HepG2 (cell line): ENCODE results near the gene SIT1. TPM values are rescaled to one million over a fixed set of nuclear protein-coding genes. Genes with fewer than 3 reads are reported as not detected.
A peak's percentile ranks its signal among the peaks of the same experiment; 100 is the strongest.

Experiments
- GABPB1 ChIP-seq: IDR thresholded peaks from 2 replicates; pipeline ENCODE4 v1.6.1; 2016; ENCODE audit warnings: mild to moderate bottlenecking, missing genetic modification reagents, moderate library complexity, missing compliant biosample characterization
- ISX ChIP-seq: sonication (generic); formaldehyde crosslinking; conservative IDR thresholded peaks from 2 replicates; pipeline ENCODE4 v1.5.0; 2020; ENCODE audit warnings: missing genetic modification reagents
- NCOR1 ChIP-seq: fragments of 200-600 bp; sonication (generic); IDR thresholded peaks from 2 replicates; pipeline ENCODE4 v1.7.0; 2017; ENCODE audit warnings: antibody characterized with exemption, low read length, borderline replicate concordance
- NR2F2 ChIP-seq: IDR thresholded peaks from 2 replicates; pipeline ENCODE4 v1.6.1; 2012; ENCODE audit warnings: low read depth, inconsistent platforms, borderline replicate concordance
- RFX3 ChIP-seq: IDR thresholded peaks from 2 replicates; pipeline ENCODE4 v1.6.1; 2016; ENCODE audit warnings: missing biosample characterization, missing genetic modification reagents
- SAP130 ChIP-seq: IDR thresholded peaks from 2 replicates; pipeline ENCODE4 v1.6.1; 2016; ENCODE audit warnings: low read depth
- SIX4 ChIP-seq: sonication (generic); formaldehyde crosslinking; IDR thresholded peaks from 2 replicates; pipeline ENCODE4 v1.4.0; 2020; ENCODE audit warnings: missing genetic modification reagents
- SNAPC2 ChIP-seq: sonication (generic); formaldehyde crosslinking; IDR thresholded peaks from 2 replicates; pipeline ENCODE4 v1.8.1; 2022; ENCODE audit warnings: mild to moderate bottlenecking, missing genetic modification reagents
- ZFAT ChIP-seq: sonication (generic); formaldehyde crosslinking; conservative IDR thresholded peaks from 2 replicates; pipeline ENCODE4 v1.8.1; 2023; ENCODE audit warnings: missing genetic modification reagents, inconsistent platforms
- ZNF143 ChIP-seq: sonication (generic); formaldehyde crosslinking; IDR thresholded peaks from 2 replicates; pipeline ENCODE4 v1.4.0; 2020; ENCODE audit warnings: missing genetic modification reagents
- ZNF251 ChIP-seq: sonication (generic); formaldehyde crosslinking; IDR thresholded peaks from 2 replicates; pipeline ENCODE4 v1.9.0; 2021; ENCODE audit warnings: mild to moderate bottlenecking, missing genetic modification reagents
- ZNF329 ChIP-seq: sonication (generic); formaldehyde crosslinking; IDR thresholded peaks from 2 replicates; pipeline ENCODE4 v1.9.0; 2021; ENCODE audit warnings: low read depth, mild to moderate bottlenecking, missing genetic modification reagents
- polyA plus RNA-seq, 8 experiments: library from polyadenylated mRNA; depleted of rRNA in 3 of 8; stranded (reverse) in 7 of 8; unstranded in 1 of 8; fragments of >200 nt; fragmentation: Illumina TruSeq in 4 of 8; extraction: Trizol in 4 of 8; gene quantifications; 2 replicates each; pipeline versions ENCODE4 v1.2.1 to v1.2.3, GENCODE V29; 2011 to 2016; ENCODE audit warnings: low read depth in 4 of 8, missing spikeins in 1 of 8, mixed read lengths in 1 of 8; ENCODE audit not compliant: insufficient read depth in 1 of 8
- total RNA-seq, 5 experiments: library from RNA; depleted of rRNA; stranded (reverse); fragments of >200 nt; fragmentation: Illumina TruSeq; extraction: Trizol; gene quantifications; 2 replicates each; pipeline ENCODE4 v1.2.3, GENCODE V29; 2016; ENCODE audit warnings: low read depth in 1 of 5
- TF ChIP-seq, protein P1 (sequence below): IDR thresholded peaks from 2 replicates; pipeline ENCODE4 v1.6.1; 2016
- TF ChIP-seq, protein P2 (sequence below): sonication (generic); formaldehyde crosslinking; IDR thresholded peaks from 2 replicates; pipeline ENCODE4 v1.9.0; 2021; ENCODE audit warnings: missing genetic modification reagents, borderline replicate concordance
- TF ChIP-seq, protein P3 (sequence below): sonication (generic); formaldehyde crosslinking; IDR thresholded peaks from 2 replicates; pipeline ENCODE4 v1.4.0; 2020; ENCODE audit warnings: low read depth, mild to moderate bottlenecking, missing genetic modification reagents
- TF ChIP-seq, protein P4 (sequence below): sonication (generic); formaldehyde crosslinking; IDR thresholded peaks from 2 replicates; pipeline ENCODE4 v1.5.0; 2020; ENCODE audit warnings: missing genetic modification reagents
- TF ChIP-seq, protein P5 (sequence below): IDR thresholded peaks from 2 replicates; pipeline ENCODE4 v1.6.1; 2016; ENCODE audit warnings: low read depth, missing genetic modification reagents, missing compliant biosample characterization

SIT1 gene
- total and polyA plus RNA-seq, 2 of the 13 experiments (the other 11 are each of a cell fraction or from before 2014, with no cell fraction given), result 0.09 to 6.7 TPM

DNA sequence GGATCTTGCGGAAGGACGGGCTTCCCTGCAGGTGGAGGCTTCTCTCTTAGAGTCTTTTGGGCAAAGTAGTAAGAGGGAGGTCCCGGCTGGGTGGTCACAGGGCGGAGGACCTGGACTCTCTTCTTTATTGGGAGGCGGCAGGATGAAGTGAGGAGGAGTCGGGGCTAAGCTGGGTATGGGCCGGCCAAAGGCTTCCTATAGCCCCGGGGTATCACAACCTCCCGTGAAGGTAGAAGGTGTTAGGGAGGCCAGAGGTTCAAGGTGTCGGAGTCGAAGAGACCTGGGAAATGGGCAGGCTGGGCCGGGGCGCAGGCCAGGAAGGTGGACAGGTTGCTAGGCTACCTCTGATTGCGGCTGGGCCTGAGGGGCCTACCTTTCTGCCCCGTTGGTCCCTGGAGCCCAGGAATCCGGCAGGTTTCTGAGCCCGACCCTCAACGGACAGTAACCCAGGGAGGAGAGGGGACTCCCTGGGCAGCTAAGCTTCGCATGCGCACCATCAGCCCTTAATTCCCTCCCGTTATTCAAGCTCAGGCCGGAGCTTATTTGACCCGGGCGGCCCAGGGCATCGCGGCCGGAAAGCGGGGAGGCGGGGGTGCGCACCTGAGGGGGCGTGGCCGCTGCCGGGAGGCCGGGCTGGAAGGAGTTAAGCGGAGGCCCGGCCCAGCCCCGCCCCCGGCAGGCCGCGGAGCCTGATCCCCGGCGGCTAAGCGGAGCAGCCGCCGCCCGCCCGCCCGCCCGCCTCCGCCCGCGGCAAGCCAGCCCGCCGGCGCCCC lies 46.0 kb downstream of the SIT1 start, which contains the start of gene TESK1 (continued):
- TF ChIP-seq NR2F2 (no peak), ZFAT (CRISPR knock-in tag) (no peak), ZNF143 (CRISPR knock-in tag) (0 out of 2 replicates have a peak, but pooled peaks have one; percentile 16), GABPB1 (CRISPR knock-in tag) (peak; percentile 80), RFX3 (no peak), NCOR1 (0 out of 2 replicates have a peak, but pooled peaks have one; percentile 24), SAP130 (CRISPR knock-in tag) (peak; percentile 78), ISX (CRISPR knock-in tag) (0 out of 2 replicates have a peak, but pooled peaks have one; percentile 60), SNAPC2 (CRISPR knock-in tag) (no peak; the same call in 1 of the 2 replicates), SIX4 (CRISPR knock-in tag) (no peak), ZNF251 (no peak), ZNF329 (CRISPR knock-in tag) (0 out of 2 replicates have a peak, but pooled peaks have one; percentile 7)
- TF ChIP-seq, protein P1, sequence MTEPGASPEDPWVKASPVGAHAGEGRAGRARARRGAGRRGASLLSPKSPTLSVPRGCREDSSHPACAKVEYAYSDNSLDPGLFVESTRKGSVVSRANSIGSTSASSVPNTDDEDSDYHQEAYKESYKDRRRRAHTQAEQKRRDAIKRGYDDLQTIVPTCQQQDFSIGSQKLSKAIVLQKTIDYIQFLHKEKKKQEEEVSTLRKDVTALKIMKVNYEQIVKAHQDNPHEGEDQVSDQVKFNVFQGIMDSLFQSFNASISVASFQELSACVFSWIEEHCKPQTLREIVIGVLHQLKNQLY (CRISPR knock-in tag), result no peak
- TF ChIP-seq, protein P2, sequence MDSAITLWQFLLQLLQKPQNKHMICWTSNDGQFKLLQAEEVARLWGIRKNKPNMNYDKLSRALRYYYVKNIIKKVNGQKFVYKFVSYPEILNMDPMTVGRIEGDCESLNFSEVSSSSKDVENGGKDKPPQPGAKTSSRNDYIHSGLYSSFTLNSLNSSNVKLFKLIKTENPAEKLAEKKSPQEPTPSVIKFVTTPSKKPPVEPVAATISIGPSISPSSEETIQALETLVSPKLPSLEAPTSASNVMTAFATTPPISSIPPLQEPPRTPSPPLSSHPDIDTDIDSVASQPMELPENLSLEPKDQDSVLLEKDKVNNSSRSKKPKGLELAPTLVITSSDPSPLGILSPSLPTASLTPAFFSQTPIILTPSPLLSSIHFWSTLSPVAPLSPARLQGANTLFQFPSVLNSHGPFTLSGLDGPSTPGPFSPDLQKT (CRISPR knock-in tag), result no peak
- TF ChIP-seq, protein P3, sequence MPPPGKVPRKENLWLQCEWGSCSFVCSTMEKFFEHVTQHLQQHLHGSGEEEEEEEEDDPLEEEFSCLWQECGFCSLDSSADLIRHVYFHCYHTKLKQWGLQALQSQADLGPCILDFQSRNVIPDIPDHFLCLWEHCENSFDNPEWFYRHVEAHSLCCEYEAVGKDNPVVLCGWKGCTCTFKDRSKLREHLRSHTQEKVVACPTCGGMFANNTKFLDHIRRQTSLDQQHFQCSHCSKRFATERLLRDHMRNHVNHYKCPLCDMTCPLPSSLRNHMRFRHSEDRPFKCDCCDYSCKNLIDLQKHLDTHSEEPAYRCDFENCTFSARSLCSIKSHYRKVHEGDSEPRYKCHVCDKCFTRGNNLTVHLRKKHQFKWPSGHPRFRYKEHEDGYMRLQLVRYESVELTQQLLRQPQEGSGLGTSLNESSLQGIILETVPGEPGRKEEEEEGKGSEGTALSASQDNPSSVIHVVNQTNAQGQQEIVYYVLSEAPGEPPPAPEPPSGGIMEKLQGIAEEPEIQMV (CRISPR knock-in tag), result no peak
- TF ChIP-seq, protein P4, sequence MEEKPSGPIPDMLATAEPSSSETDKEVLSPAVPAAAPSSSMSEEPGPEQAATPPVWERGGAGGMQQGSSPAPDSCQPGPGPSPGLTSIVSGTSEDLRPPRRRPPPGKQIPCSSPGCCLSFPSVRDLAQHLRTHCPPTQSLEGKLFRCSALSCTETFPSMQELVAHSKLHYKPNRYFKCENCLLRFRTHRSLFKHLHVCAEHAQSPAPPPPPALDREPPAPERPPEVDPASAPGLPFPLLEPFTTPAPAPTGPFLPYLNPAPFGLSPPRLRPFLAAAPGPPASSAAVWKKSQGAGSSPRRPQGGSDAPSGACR (CRISPR knock-in tag), result no peak
- TF ChIP-seq, protein P5, sequence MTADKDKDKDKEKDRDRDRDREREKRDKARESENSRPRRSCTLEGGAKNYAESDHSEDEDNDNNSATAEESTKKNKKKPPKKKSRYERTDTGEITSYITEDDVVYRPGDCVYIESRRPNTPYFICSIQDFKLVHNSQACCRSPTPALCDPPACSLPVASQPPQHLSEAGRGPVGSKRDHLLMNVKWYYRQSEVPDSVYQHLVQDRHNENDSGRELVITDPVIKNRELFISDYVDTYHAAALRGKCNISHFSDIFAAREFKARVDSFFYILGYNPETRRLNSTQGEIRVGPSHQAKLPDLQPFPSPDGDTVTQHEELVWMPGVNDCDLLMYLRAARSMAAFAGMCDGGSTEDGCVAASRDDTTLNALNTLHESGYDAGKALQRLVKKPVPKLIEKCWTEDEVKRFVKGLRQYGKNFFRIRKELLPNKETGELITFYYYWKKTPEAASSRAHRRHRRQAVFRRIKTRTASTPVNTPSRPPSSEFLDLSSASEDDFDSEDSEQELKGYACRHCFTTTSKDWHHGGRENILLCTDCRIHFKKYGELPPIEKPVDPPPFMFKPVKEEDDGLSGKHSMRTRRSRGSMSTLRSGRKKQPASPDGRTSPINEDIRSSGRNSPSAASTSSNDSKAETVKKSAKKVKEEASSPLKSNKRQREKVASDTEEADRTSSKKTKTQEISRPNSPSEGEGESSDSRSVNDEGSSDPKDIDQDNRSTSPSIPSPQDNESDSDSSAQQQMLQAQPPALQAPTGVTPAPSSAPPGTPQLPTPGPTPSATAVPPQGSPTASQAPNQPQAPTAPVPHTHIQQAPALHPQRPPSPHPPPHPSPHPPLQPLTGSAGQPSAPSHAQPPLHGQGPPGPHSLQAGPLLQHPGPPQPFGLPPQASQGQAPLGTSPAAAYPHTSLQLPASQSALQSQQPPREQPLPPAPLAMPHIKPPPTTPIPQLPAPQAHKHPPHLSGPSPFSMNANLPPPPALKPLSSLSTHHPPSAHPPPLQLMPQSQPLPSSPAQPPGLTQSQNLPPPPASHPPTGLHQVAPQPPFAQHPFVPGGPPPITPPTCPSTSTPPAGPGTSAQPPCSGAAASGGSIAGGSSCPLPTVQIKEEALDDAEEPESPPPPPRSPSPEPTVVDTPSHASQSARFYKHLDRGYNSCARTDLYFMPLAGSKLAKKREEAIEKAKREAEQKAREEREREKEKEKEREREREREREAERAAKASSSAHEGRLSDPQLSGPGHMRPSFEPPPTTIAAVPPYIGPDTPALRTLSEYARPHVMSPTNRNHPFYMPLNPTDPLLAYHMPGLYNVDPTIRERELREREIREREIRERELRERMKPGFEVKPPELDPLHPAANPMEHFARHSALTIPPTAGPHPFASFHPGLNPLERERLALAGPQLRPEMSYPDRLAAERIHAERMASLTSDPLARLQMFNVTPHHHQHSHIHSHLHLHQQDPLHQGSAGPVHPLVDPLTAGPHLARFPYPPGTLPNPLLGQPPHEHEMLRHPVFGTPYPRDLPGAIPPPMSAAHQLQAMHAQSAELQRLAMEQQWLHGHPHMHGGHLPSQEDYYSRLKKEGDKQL (CRISPR knock-in tag), result no peak
